NCI-H2029 treated with DMSO at 0.1 percent for 48 hours (cell line): ENCODE results near the gene COL23A1.
"Not testable (repeated sequence)": the region's sequence is repeated elsewhere in the genome, so short reads cannot be mapped to it uniquely, and the experiment has no call there.

ENCODE experiments used
- DNase-seq: peaks from one replicate; lab custom pipeline; 2025; lab: John Stamatoyannopoulos, UW

Gene COL23A1

GRCh38 chr5:178261666-178262600, 328.3 kb downstream of the COL23A1 start:
- no peak for DNase-seq

- no peak for DNase-seq
These were observed 330.3 kb downstream of the COL23A1 start for GRCh38 chr5:178259623-178260536.

- no peak for DNase-seq
These were observed 332.5 kb downstream of the COL23A1 start for GRCh38 chr5:178257650-178258049.

GRCh38 chr5:178256746-178257145, 333.4 kb downstream of the COL23A1 start:
- no peak for DNase-seq

GRCh38 chr5:178253632-178254031, 336.6 kb downstream of the COL23A1 start:
- not testable (repeated sequence) for DNase-seq

- no peak for DNase-seq
These were observed 337.9 kb downstream of the COL23A1 start for GRCh38 chr5:178252258-178252657.

- no peak for DNase-seq
These were observed 339.9 kb downstream of the COL23A1 start for GRCh38 chr5:178250263-178250662.

- no peak for DNase-seq
These were observed 340.8 kb downstream of the COL23A1 start for GRCh38 chr5:178249191-178249989.

GRCh38 chr5:178248750-178249149, 341.4 kb downstream of the COL23A1 start:
- DNase-seq, result no peak

- DNase-seq, result no peak
These were observed 342.4 kb downstream of the COL23A1 start for GRCh38 chr5:178247481-178248456.

- no peak for DNase-seq
These were observed 343.4 kb downstream of the COL23A1 start for GRCh38 chr5:178246624-178247279.

GRCh38 chr5:178245389-178245788, 344.8 kb downstream of the COL23A1 start:
- DNase-seq, result no peak

- no peak for DNase-seq
These were observed 345.6 kb downstream of the COL23A1 start for GRCh38 chr5:178244576-178244975.

GRCh38 chr5:178242416-178242815, 347.8 kb downstream of the COL23A1 start:
- DNase-seq, result no peak

GRCh38 chr5:178241688-178242231, 348.4 kb downstream of the COL23A1 start:
- no peak for DNase-seq

- no peak for DNase-seq
These were observed 348.9 kb downstream of the COL23A1 start for GRCh38 chr5:178241231-178241663.

- DNase-seq, result no peak
These were observed 349.4 kb downstream of the COL23A1 start for GRCh38 chr5:178240766-178241165.

GRCh38 chr5:178240341-178240741, 349.9 kb downstream of the COL23A1 start:
- no peak for DNase-seq

- DNase-seq, result not testable (repeated sequence)
These were observed 350.4 kb downstream of the COL23A1 start for GRCh38 chr5:178239626-178240301.
